ENCODE measurements around the gene NRF1. TPM values are rescaled to one million over a fixed set of nuclear protein-coding genes. Genes with fewer than 3 reads are reported as not detected.
A peak's percentile ranks its signal among the peaks of the same experiment; 100 is the strongest.

The NRF1 gene
- total and polyA plus RNA-seq, 2 of the 13 experiments (the other 11 are each of a cell fraction or from before 2014, with no cell fraction given): 9.3 to 10.1 TPM

DNA sequence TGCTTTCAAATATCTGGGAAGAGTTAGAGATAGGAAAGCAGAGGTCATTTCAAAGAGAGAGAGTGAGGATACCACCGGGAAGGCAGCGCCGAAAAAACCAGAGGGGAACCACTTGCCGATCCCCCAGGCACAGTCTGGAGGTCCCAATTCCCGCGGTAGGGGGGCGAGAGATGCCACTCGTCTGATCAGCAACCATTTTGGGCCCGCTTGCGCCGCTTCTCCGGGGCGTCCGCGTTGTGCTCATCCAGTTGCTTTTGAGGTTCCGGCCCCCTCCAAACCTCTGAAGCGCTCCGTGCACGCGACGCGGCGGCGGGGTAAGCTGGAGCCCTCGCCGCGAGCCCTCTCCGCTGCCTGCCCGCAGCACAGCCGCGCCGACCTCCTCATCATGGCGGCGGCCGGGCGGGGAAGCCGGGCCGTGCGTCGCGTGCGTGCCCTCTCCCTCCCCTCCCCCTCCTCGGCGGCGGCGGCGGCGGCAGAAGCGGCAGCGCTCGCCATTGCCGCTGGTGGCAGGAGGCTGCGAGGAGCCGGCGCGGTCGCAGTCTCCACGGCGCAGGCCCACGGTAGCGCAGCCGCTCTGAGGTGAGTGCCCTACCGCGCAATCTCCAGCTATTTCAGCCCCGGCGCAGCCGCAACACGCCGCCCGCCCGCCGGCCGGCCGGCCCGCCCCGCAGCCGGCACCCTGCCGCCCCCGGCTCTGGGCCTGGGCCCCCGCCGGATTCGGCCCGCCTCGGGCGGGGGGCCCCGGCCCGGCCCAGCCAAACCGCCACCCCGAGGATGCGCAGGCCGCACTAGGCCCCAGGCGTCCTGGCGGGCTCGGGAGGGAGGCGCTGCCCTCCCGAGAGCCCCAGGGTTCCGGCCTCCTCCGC, at the start of gene NRF1 (continued):
- TF ChIP-seq, protein P1, sequence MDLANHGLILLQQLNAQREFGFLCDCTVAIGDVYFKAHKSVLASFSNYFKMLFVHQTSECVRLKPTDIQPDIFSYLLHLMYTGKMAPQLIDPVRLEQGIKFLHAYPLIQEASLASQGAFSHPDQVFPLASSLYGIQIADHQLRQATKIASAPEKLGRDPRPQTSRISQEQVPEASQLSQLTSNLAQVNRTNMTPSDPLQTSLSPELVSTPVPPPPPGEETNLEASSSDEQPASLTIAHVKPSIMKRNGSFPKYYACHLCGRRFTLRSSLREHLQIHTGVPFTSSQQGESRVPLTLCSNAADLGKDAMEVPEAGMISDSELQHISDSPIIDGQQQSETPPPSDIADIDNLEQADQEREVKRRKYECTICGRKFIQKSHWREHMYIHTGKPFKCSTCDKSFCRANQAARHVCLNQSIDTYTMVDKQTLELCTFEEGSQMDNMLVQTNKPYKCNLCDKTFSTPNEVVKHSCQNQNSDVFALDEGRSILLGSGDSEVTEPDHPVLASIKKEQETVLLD (CRISPR knock-in tag; IDR thresholded peaks at IDR 0.05; ENCODE audit: low read depth): peak; percentile 82
- TF ChIP-seq ZNF333 (CRISPR knock-in tag; IDR thresholded peaks at IDR 0.05; ENCODE audit: borderline replicate concordance) (no peak; the same call in 1 of the 2 replicates), ZNF629 (CRISPR knock-in tag; conservative IDR thresholded peaks at IDR 0.05) (no peak), ZNF337 (CRISPR knock-in tag; IDR thresholded peaks at IDR 0.05; ENCODE audit: borderline replicate concordance, low read depth) (no peak), TAF15 (IDR thresholded peaks at IDR 0.05; ENCODE audit: low read depth, low read length, poor library complexity, severe bottlenecking) (no peak), U2AF2 (IDR thresholded peaks at IDR 0.05; ENCODE audit: low read depth, low read length) (no peak), ZNF556 (CRISPR knock-in tag; IDR thresholded peaks at IDR 0.05; ENCODE audit: borderline replicate concordance) (no peak; the same call in 1 of the 2 replicates), MTF2 (CRISPR knock-in tag; IDR thresholded peaks at IDR 0.05; ENCODE audit: borderline replicate concordance) (peak; percentile 74; the same call in 1 of the 2 replicates), HNRNPLL (IDR thresholded peaks at IDR 0.05; ENCODE audit: low read depth, low read length, poor library complexity, severe bottlenecking) (peak; percentile 84), JDP2 (CRISPR knock-in tag; IDR thresholded peaks at IDR 0.05; ENCODE audit: borderline replicate concordance) (no peak), CEBPG (CRISPR knock-in tag; IDR thresholded peaks at IDR 0.05) (no peak), KAT7 (CRISPR knock-in tag; IDR thresholded peaks at IDR 0.05; ENCODE audit: borderline replicate concordance) (peak; percentile 49; the same call in 1 of the 2 replicates), NPAS2 (CRISPR knock-in tag; IDR thresholded peaks at IDR 0.05; ENCODE audit: borderline replicate concordance) (no peak)
- TF ChIP-seq, protein P2, sequence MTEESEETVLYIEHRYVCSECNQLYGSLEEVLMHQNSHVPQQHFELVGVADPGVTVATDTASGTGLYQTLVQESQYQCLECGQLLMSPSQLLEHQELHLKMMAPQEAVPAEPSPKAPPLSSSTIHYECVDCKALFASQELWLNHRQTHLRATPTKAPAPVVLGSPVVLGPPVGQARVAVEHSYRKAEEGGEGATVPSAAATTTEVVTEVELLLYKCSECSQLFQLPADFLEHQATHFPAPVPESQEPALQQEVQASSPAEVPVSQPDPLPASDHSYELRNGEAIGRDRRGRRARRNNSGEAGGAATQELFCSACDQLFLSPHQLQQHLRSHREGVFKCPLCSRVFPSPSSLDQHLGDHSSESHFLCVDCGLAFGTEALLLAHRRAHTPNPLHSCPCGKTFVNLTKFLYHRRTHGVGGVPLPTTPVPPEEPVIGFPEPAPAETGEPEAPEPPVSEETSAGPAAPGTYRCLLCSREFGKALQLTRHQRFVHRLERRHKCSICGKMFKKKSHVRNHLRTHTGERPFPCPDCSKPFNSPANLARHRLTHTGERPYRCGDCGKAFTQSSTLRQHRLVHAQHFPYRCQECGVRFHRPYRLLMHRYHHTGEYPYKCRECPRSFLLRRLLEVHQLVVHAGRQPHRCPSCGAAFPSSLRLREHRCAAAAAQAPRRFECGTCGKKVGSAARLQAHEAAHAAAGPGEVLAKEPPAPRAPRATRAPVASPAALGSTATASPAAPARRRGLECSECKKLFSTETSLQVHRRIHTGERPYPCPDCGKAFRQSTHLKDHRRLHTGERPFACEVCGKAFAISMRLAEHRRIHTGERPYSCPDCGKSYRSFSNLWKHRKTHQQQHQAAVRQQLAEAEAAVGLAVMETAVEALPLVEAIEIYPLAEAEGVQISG (CRISPR knock-in tag; IDR thresholded peaks at IDR 0.05): peak; percentile 95
- TF ChIP-seq, protein P3, sequence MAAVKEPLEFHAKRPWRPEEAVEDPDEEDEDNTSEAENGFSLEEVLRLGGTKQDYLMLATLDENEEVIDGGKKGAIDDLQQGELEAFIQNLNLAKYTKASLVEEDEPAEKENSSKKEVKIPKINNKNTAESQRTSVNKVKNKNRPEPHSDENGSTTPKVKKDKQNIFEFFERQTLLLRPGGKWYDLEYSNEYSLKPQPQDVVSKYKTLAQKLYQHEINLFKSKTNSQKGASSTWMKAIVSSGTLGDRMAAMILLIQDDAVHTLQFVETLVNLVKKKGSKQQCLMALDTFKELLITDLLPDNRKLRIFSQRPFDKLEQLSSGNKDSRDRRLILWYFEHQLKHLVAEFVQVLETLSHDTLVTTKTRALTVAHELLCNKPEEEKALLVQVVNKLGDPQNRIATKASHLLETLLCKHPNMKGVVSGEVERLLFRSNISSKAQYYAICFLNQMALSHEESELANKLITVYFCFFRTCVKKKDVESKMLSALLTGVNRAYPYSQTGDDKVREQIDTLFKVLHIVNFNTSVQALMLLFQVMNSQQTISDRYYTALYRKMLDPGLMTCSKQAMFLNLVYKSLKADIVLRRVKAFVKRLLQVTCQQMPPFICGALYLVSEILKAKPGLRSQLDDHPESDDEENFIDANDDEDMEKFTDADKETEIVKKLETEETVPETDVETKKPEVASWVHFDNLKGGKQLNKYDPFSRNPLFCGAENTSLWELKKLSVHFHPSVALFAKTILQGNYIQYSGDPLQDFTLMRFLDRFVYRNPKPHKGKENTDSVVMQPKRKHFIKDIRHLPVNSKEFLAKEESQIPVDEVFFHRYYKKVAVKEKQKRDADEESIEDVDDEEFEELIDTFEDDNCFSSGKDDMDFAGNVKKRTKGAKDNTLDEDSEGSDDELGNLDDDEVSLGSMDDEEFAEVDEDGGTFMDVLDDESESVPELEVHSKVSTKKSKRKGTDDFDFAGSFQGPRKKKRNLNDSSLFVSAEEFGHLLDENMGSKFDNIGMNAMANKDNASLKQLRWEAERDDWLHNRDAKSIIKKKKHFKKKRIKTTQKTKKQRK (IDR thresholded peaks at IDR 0.05; ENCODE audit: low read length): no peak
- TF ChIP-seq, protein P4, sequence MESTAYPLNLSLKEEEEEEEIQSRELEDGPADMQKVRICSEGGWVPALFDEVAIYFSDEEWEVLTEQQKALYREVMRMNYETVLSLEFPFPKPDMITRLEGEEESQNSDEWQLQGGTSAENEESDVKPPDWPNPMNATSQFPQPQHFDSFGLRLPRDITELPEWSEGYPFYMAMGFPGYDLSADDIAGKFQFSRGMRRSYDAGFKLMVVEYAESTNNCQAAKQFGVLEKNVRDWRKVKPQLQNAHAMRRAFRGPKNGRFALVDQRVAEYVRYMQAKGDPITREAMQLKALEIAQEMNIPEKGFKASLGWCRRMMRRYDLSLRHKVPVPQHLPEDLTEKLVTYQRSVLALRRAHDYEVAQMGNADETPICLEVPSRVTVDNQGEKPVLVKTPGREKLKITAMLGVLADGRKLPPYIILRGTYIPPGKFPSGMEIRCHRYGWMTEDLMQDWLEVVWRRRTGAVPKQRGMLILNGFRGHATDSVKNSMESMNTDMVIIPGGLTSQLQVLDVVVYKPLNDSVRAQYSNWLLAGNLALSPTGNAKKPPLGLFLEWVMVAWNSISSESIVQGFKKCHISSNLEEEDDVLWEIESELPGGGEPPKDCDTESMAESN (CRISPR knock-in tag; conservative IDR thresholded peaks at IDR 0.05): peak; percentile 97
